Fibroblast of lung (primary cell): ENCODE data around the gene GPR68.

ENCODE experiments used
- EZH2 ChIP-seq: IDR thresholded peaks from 2 replicates; pipeline ENCODE4 v1.5.1; 2012; ENCODE audit warnings: low read length, control low read depth, mild to moderate bottlenecking; ENCODE audit errors: missing control alignments
- TF ChIP-seq, protein P1 (sequence below), 2 donors: IDR thresholded peaks in 1 of 2; conservative IDR thresholded peaks in 1 of 2; 1 replicate in 1 of 2; 2 replicates in 1 of 2; pipeline ENCODE4 v1.5.1; 2011 to 2012; ENCODE audit warnings: low read length in 2 of 2, control low read depth in 1 of 2, inconsistent platforms in 1 of 2, low read depth in 1 of 2, mild to moderate bottlenecking in 1 of 2

DNA sequence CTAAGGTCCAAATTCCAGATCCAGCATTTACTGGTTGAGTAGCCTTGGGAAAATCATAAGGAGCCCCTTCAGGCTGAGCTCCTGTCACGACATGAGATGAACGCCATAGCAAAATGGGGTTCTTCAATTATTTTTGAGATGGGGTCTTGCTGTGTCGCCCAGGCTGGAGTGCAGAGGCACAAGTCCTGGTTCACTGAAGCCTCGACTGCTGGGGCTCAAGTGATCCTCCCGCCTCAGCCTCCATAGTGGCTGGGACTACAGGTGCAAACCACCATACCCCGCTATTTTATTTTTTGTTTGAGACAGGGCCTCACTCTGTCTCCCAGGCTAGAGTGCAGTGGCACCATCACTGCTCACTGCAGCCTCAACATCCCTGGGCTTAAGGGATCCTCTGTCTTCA is 25.7 kb upstream of the GPR68 start:
- TF ChIP-seq, protein P1, sequence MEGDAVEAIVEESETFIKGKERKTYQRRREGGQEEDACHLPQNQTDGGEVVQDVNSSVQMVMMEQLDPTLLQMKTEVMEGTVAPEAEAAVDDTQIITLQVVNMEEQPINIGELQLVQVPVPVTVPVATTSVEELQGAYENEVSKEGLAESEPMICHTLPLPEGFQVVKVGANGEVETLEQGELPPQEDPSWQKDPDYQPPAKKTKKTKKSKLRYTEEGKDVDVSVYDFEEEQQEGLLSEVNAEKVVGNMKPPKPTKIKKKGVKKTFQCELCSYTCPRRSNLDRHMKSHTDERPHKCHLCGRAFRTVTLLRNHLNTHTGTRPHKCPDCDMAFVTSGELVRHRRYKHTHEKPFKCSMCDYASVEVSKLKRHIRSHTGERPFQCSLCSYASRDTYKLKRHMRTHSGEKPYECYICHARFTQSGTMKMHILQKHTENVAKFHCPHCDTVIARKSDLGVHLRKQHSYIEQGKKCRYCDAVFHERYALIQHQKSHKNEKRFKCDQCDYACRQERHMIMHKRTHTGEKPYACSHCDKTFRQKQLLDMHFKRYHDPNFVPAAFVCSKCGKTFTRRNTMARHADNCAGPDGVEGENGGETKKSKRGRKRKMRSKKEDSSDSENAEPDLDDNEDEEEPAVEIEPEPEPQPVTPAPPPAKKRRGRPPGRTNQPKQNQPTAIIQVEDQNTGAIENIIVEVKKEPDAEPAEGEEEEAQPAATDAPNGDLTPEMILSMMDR (conservative IDR thresholded peaks at IDR 0.05 in 1 of 2, IDR thresholded peaks at IDR 0.05 in 1 of 2; ENCODE audit: low read depth in 1 of 2, low read length in 2 of 2), result no peak
- no peak for TF ChIP-seq EZH2
